Fibroblast of lung (primary cell): ENCODE data around the gene DCBLD2. TPM values are rescaled to one million over a fixed set of nuclear protein-coding genes. Genes with fewer than 3 reads are reported as not detected.
"Not testable (repeated sequence)": the region's sequence is repeated elsewhere in the genome, so short reads cannot be mapped to it uniquely, and the experiment has no call there.

ENCODE experiments used
- DNase-seq, 2 donors: peaks; one replicate each; pipeline versions ENCODE4 v3.0.0 to v3.0.0-alpha.2; 2010; ENCODE audit warnings: low read depth in 2 of 2
- H2AFZ ChIP-seq: 2 replicates; pipeline ENCODE4 v1.5.1; 2012; ENCODE audit warnings: low read length, control low read depth, inconsistent platforms
- H3K27ac ChIP-seq: 2 replicates; pipeline ENCODE4 v1.5.1; 2011; ENCODE audit warnings: low read length, control low read depth; ENCODE audit not compliant: insufficient read depth
- H3K27me3 ChIP-seq: 2 replicates; pipeline ENCODE4 v1.5.1; 2011; ENCODE audit warnings: mild to moderate bottlenecking, low read length; ENCODE audit not compliant: control insufficient read depth, insufficient read depth
- H3K36me3 ChIP-seq: 2 replicates; pipeline ENCODE4 v1.5.1; 2011; ENCODE audit warnings: low read length; ENCODE audit not compliant: control insufficient read depth, insufficient read depth
- H3K4me1 ChIP-seq: 2 replicates; pipeline ENCODE4 v1.5.1; 2011; ENCODE audit warnings: low read length; ENCODE audit not compliant: control insufficient read depth, insufficient read depth; ENCODE audit errors: extremely low read depth
- H3K4me2 ChIP-seq: 2 replicates; pipeline ENCODE4 v1.5.1; 2011; ENCODE audit warnings: low read length, control low read depth; ENCODE audit not compliant: insufficient read depth; ENCODE audit errors: extremely low read depth
- H3K4me3 ChIP-seq, 4 experiments: fragments of 200-600 bp in 1 of 4; sonication (generic) in 1 of 4; replicated peaks in 1 of 4; 2 replicates each; pipeline ENCODE4 v1.5.1; 2011 to 2016; ENCODE audit warnings: low read length in 4 of 4, low read depth in 3 of 4, mild to moderate bottlenecking in 3 of 4, control low read depth in 2 of 4, inconsistent platforms in 1 of 4, mixed read lengths in 1 of 4; ENCODE audit not compliant: insufficient read depth in 1 of 4; ENCODE audit errors: control extremely low read depth in 1 of 4
- H3K79me2 ChIP-seq: 2 replicates; pipeline ENCODE4 v1.5.1; 2012; ENCODE audit warnings: mild to moderate bottlenecking, low read length, inconsistent platforms; ENCODE audit not compliant: control insufficient read depth, insufficient read depth
- H3K9ac ChIP-seq: 2 replicates; pipeline ENCODE4 v1.5.1; 2011; ENCODE audit warnings: mild to moderate bottlenecking, low read length, control low read depth; ENCODE audit not compliant: insufficient read depth
- H3K9me3 ChIP-seq: 2 replicates; pipeline ENCODE4 v1.5.1; 2012; ENCODE audit warnings: low read depth, low read length; ENCODE audit not compliant: control insufficient read depth, insufficient read depth
- H4K20me1 ChIP-seq: 2 replicates; pipeline ENCODE4 v1.5.1; 2011; ENCODE audit warnings: low read length; ENCODE audit not compliant: control insufficient read depth, insufficient read depth; ENCODE audit errors: extremely low read depth
- CTCF ChIP-seq, 2 donors: IDR thresholded peaks in 1 of 2; conservative IDR thresholded peaks in 1 of 2; 1 replicate in 1 of 2; 2 replicates in 1 of 2; pipeline ENCODE4 v1.5.1; 2011 to 2012; ENCODE audit warnings: low read length in 2 of 2, control low read depth in 1 of 2, inconsistent platforms in 1 of 2, low read depth in 1 of 2, mild to moderate bottlenecking in 1 of 2
- EZH2 ChIP-seq: IDR thresholded peaks from 2 replicates; pipeline ENCODE4 v1.5.1; 2012; ENCODE audit warnings: low read length, control low read depth, mild to moderate bottlenecking; ENCODE audit errors: missing control alignments
- polyA plus RNA-seq, 2 donors: library from polyadenylated mRNA; depleted of rRNA in 1 of 2; stranded (reverse) in 1 of 2; unstranded in 1 of 2; fragments of >200 nt; gene quantifications; 2 replicates each; pipeline ENCODE4 v1.2.1, GENCODE V29; 2011 to 2012; ENCODE audit warnings: missing spikeins in 1 of 2
- total RNA-seq: library from RNA; depleted of rRNA; stranded (reverse); fragments of >200 nt; gene quantifications from 2 replicates; pipeline ENCODE4 v1.2.1, GENCODE V29; 2014

DCBLD2 gene
- total and polyA plus RNA-seq, 2 donors (not counting 1 experiment from before 2014, with no cell fraction given): 98.1 to 195 TPM

- Histone ChIP-seq H3K27ac (no peak overlapping the region), H3K27me3 (no peaks in the 10 kb centered on the region), H3K9ac (no peak overlapping the region), H3K36me3 (no peaks in the 10 kb centered on the region), H3K9me3 (no peaks in the 10 kb centered on the region), H3K4me3 (no peak overlapping the region), H4K20me1 (no peaks in the 10 kb centered on the region), H3K4me1 (peaks cover 5% of the 10 kb centered on the region), H2AFZ (no peak overlapping the region), H3K79me2 (peaks cover 62% of the 10 kb centered on the region), H3K4me2 (no peak overlapping the region)
- no peak for DNase-seq
- no peak for TF ChIP-seq CTCF (conservative IDR thresholded peaks at IDR 0.05 in 1 of 2, IDR thresholded peaks at IDR 0.05 in 1 of 2; ENCODE audit: low read depth in 1 of 2, low read length in 2 of 2)
- no peak for TF ChIP-seq EZH2
These were observed 32.1 kb downstream of the DCBLD2 start for GRCh38 chr3:98869391-98869790.

- not testable (repeated sequence) for H3K4me2 ChIP-seq, DNase-seq, H3K27me3 ChIP-seq, H3K4me3 ChIP-seq, H3K36me3 ChIP-seq, H3K4me1 ChIP-seq, H4K20me1 ChIP-seq, H3K27ac ChIP-seq, H3K9ac ChIP-seq, H3K9me3 ChIP-seq, H2AFZ ChIP-seq
- H3K79me2 ChIP-seq: peaks cover 68% of the 10 kb centered on the region
These were observed 43.5 kb downstream of the DCBLD2 start for GRCh38 chr3:98857971-98858370.

- not testable (repeated sequence) for H4K20me1 ChIP-seq, DNase-seq, H3K4me1 ChIP-seq, H3K27me3 ChIP-seq, H3K4me2 ChIP-seq, H3K4me3 ChIP-seq, H3K9ac ChIP-seq, H2AFZ ChIP-seq, H3K27ac ChIP-seq, H3K36me3 ChIP-seq, H3K9me3 ChIP-seq
- H3K79me2 ChIP-seq: peaks cover 71% of the 10 kb centered on the region
These were observed 44.2 kb downstream of the DCBLD2 start for GRCh38 chr3:98857258-98857657.

GRCh38 chr3:98856724-98857123 is 44.8 kb downstream of the DCBLD2 start:
- TF ChIP-seq EZH2 (no peak), CTCF (conservative IDR thresholded peaks at IDR 0.05 in 1 of 2, IDR thresholded peaks at IDR 0.05 in 1 of 2; ENCODE audit: low read depth in 1 of 2, low read length in 2 of 2) (no peak)
- no peak for DNase-seq
- no peak overlapping the region for H3K27ac ChIP-seq
- no peak overlapping the region for H2AFZ ChIP-seq
- no peak overlapping the region for H3K9ac ChIP-seq
- no peaks in the 10 kb centered on the region for H3K9me3 ChIP-seq
- no peaks in the 10 kb centered on the region for H3K4me1 ChIP-seq
- no peaks in the 10 kb centered on the region for H3K36me3 ChIP-seq
- peaks cover 76% of the 10 kb centered on the region for H3K79me2 ChIP-seq
- H3K27me3 ChIP-seq: no peaks in the 10 kb centered on the region
- no peak overlapping the region for H3K4me2 ChIP-seq
- no peaks in the 10 kb centered on the region for H4K20me1 ChIP-seq
- H3K4me3 ChIP-seq: no peak overlapping the region
